HG03064 (cell line): ENCODE measurements around the gene MATCAP1.

Experiments used
- ATAC-seq: cut with Tn5 transposase; IDR thresholded peaks from one replicate; pipeline ENCODE4 v1.9.1; 2021; ENCODE audit warnings: low read depth; ENCODE audit not compliant: unreplicated experiment

Gene MATCAP1

DNA sequence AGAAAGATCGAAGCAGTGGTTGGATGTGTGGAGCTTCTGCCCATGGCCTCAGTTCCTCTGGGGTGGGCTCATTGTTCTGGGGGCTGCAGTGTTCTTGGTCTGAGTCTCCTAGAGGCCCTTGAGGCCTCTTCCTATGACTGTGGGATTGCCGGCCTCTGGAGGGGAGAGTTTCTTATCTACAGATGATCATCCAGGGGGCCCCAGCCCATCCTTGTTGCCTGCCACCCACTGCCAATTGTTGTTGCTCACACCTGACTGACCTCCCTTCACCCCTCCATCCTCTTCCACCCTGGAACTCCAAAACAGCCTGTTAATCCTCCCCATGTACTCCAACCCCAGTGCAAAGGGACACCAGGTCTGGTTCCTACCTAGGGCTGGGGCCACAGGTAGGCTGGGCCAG lies 38.8 kb downstream of the MATCAP1 start:
- ATAC-seq: no peak

DNA sequence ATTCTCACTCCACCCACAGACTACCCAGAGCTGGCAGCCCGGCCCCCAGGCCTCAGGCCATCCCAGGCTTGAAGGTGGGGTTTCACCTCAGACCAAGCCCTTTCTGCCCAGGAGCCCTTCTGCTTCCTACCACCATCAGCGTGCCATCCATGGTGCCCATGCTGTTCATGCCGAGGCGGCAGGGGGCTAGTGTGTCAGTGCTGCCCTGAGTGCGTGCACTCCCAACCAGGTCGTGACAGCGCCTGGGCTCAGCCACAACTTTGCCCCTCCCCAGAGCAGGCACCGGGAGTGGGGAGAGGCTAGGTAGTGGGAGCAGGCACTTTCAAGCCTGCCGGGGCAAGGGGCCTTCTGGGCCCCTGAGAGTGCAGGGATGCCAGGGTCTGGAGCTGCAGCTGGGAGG lies 41.4 kb downstream of the MATCAP1 start:
- no peak for ATAC-seq

DNA sequence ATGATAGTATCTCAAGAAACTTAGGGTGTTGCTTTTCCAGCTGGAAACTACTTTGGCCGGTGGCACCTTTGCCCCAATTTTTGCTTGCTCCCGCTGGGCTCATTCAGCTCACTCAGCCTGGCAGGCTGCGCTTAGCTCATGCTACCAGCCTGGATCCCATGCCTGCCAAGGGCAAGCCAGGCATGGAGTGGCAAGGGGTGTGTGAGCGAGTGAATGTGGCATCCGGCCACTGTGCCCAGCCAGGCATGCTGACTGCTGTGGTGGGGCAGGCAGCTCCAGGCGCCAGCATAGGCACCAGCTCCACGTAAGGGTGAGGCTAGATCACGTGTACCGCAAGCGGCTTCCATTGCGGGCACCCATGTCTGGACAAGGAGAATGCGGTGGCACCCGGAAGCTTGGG lies 42.4 kb downstream of the MATCAP1 start:
- no peak for ATAC-seq

DNA sequence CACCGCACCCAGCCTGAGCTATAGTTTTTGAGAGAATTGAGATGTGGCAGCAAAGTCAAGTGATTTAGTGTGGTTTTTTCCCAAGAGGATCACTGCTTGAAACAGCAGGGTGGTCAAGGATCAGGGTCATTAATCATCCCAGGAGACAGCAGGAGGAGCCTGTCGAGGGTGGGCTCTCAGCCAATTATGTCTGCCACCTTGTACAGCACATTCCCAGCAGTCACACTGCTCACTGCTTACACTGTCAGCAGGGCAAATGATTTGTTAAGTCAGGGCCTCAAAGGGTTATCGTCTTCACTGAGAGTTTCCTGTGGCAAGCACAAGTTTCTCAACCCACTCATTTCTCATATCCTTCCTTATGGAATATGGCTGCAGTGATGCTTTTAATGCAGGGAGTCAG lies 46.2 kb downstream of the MATCAP1 start:
- no peak for ATAC-seq

DNA sequence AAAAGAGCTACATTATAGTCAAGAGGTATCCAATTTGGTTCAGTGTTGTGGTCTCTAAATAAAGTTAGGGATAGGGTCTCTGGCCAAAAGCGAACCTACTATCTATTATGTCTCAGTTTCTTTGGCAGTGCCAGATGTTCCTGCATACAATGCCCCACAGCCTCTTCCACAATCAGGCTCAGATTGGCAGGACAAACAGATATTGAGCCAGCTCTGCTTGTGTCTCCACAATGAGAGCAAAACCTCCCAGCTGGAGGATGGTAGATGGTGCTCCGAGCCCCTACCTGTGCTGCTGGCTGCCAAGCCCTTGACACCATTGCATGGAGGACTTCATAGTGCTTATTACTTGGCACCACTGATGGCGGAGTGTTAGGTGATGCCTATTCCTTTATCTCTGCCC lies 54.3 kb downstream of the MATCAP1 start:
- no peak for ATAC-seq

DNA sequence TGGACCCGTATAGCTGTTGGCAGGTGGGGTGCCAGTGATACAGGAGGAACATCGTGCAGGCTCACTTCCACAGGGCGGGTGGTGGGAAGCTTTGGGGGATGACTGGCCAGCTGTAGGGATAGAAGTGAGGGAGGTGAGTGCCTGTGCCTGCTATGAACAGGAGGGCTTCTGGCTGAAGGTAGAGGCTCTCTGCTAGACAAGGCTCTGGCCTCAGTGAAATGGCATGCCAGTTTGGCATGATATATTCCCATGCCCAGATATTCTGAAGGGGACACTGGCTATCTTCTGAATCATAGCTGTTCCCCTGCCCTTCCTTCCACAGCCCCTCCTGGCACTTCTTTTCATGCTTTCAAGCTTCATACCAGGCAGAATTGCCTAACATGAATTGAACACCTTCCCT lies 54.9 kb downstream of the MATCAP1 start:
- ATAC-seq: no peak

DNA sequence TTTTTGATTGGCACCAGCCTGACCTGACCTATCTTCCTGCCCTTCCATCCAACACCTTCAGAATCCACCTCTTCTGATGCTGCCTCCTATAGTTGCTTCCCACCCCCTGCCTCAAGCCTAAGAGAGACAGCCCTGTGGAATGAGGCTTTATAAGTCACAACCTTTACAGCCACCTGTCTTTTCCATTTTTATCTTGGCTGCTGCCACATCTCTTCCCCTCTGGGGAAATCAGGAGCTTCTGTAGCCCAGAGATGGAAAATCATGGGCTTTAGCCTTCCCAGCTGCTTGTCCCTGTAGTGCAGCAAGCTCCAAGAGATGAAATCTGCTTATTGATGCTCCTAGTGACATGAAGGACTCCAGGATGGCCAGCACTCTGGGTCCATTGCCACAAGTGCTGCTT lies 55.3 kb downstream of the MATCAP1 start:
- no peak for ATAC-seq
